ENCODE measurements around the gene ANKAR. TPM values are rescaled to one million over a fixed set of nuclear protein-coding genes. Genes with fewer than 3 reads are reported as not detected.

The ANKAR gene
- total RNA-seq, 1 experiment from 2014 or later, result 3.5 TPM

DNA sequence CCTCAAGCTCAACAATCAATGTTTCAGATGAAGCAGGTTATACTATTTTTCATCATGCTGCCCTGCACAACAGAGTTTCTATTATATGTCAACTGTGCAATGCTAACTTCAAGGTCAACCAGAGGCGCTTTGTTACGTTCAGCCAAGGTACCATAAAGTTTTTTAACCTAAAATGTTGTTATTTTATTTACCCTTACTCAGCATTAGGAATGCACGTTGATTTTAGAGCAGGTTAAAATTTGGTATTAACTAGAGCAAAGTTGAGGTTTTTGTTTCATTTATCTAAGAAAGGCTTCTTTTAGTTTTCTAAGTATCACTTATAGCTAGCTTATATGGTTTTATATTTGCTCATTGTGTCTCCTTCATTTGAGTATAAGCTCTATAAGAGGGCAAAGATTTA lies 21.8 kb downstream of the ANKAR start:
- POLR2A ChIA-PET (ENCODE audit: unreplicated experiment), result no interaction called here
- no TSS peak for BruUV-seq (replicated peaks)

DNA sequence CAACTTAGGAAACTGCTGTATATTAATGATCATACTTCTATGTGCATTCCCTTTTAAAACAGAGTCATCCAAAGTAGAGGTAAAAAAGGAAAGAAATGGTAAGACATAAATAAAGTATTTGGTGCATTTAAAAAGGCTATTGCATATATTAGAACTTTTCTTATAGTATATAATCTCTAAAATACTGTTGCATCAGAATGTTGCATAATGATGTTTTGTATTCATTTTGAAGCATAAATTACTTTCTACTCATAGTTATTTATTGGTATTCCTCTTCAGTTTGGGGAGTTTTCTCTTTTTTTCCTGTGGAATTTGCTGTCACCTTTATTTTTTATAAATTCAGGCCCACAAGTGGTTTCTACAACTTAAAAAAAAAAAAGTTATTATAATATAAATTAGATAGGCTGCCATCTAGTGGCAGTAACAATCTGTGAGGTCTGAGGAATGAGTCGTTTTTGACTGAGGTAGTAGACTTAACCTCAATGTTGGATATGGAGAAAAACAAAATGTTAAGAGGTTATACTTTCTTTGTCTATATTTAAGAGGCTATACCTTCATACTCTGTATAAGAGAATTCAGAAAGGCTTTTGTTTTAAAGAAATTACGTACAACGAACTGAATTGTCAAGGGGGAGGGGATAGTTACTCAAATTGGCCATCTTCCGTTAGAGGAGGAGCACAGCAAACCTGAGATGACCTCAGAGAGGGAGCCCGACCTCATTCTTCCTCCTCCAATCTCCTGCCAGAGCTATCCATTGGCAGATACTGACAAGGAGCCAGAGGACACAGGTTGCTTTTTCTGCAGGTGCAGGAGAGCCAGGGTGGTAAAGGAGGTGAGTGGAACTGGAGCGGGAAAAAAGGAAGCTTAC lies 23.8 kb downstream of the ANKAR start:
- Histone ChIP-seq H3K79me2 (ENCODE audit: low read length) (no peaks in the 10 kb centered on the region), H3K4me3 (ENCODE audit: low read length) (no peak overlapping the region), H3K27me3 (ENCODE audit: low read length) (no peaks in the 10 kb centered on the region), H3K9ac (ENCODE audit: low read length) (no peak overlapping the region), H3K4me1 (ENCODE audit: insufficient read depth, low read length) (no peaks in the 10 kb centered on the region), H3K9me2 (replicated peaks; ENCODE audit: low read length) (no peaks in the 10 kb centered on the region), H3K27ac (ENCODE audit: low read length) (no peak overlapping the region), H3F3A (ENCODE audit: low read length, unreplicated experiment) (no peaks in the 10 kb centered on the region), H3K4me2 (ENCODE audit: low read length) (peak overlapping the region; percentile 15; the same call in 1 of the 2 replicates), H3K36me3 (ENCODE audit: low read depth, low read length) (no peaks in the 10 kb centered on the region), H4K20me1 (ENCODE audit: low read length) (no peaks in the 10 kb centered on the region), H3K9me3 (ENCODE audit: low read length) (no peaks in the 10 kb centered on the region), H2AFZ (ENCODE audit: low read length) (peak overlapping the region; percentile 47; the same call in 1 of the 2 replicates)
- TF ChIP-seq EZH2phosphoT487 (IDR thresholded peaks at IDR 0.05; ENCODE audit: borderline replicate concordance, low read length) (no peak), EZH2 (IDR thresholded peaks at IDR 0.05; ENCODE audit: low read length, unreplicated experiment) (no peak)
- TF ChIP-seq, protein P1, sequence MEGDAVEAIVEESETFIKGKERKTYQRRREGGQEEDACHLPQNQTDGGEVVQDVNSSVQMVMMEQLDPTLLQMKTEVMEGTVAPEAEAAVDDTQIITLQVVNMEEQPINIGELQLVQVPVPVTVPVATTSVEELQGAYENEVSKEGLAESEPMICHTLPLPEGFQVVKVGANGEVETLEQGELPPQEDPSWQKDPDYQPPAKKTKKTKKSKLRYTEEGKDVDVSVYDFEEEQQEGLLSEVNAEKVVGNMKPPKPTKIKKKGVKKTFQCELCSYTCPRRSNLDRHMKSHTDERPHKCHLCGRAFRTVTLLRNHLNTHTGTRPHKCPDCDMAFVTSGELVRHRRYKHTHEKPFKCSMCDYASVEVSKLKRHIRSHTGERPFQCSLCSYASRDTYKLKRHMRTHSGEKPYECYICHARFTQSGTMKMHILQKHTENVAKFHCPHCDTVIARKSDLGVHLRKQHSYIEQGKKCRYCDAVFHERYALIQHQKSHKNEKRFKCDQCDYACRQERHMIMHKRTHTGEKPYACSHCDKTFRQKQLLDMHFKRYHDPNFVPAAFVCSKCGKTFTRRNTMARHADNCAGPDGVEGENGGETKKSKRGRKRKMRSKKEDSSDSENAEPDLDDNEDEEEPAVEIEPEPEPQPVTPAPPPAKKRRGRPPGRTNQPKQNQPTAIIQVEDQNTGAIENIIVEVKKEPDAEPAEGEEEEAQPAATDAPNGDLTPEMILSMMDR (conservative IDR thresholded peaks at IDR 0.05; ENCODE audit: low read depth, low read length), result peak; percentile 56
- DNase-seq (peak; percentile 68), ATAC-seq (peak; percentile 57; the same call in 1 of the 2 replicates)
- ChIA-PET POLR2A (ENCODE audit: unreplicated experiment) (no interaction called here), CTCF (interaction anchor here (1.0 kb wide), 1 partner anchor 38 kb away, joined by 5 read pairs; no protein-coding TSS in a partner anchor)
- no TSS peak for BruUV-seq (replicated peaks)
- intact Hi-C loops (cut with micrococcal nuclease), result loop anchor here (1.0 kb wide), 2 partner anchors 24 to 37 kb away; partner anchors contain the start of genes ANKAR and ASNSD1

More for the DNA sequence above, 21.8 kb downstream of the ANKAR start:
- TF ChIP-seq, protein P1 (conservative IDR thresholded peaks at IDR 0.05; ENCODE audit: low read depth, low read length), result no peak
- TF ChIP-seq EZH2phosphoT487 (IDR thresholded peaks at IDR 0.05; ENCODE audit: borderline replicate concordance, low read length) (no peak), EZH2 (IDR thresholded peaks at IDR 0.05; ENCODE audit: low read length, unreplicated experiment) (no peak)
- Histone ChIP-seq H3K4me2 (ENCODE audit: low read length) (no peak overlapping the region), H3K27me3 (ENCODE audit: low read length) (no peaks in the 10 kb centered on the region), H3F3A (ENCODE audit: low read length, unreplicated experiment) (no peaks in the 10 kb centered on the region), H3K27ac (ENCODE audit: low read length) (no peak overlapping the region), H3K9me2 (replicated peaks; ENCODE audit: low read length) (no peaks in the 10 kb centered on the region), H3K79me2 (ENCODE audit: low read length) (no peaks in the 10 kb centered on the region), H3K9ac (ENCODE audit: low read length) (no peak overlapping the region), H3K9me3 (ENCODE audit: low read length) (no peaks in the 10 kb centered on the region), H3K4me1 (ENCODE audit: insufficient read depth, low read length) (no peaks in the 10 kb centered on the region), H4K20me1 (ENCODE audit: low read length) (no peaks in the 10 kb centered on the region), H3K36me3 (ENCODE audit: low read depth, low read length) (no peaks in the 10 kb centered on the region), H3K4me3 (ENCODE audit: low read length) (no peak overlapping the region), H2AFZ (ENCODE audit: low read length) (no peak overlapping the region)
- ATAC-seq, result no peak
- CTCF ChIA-PET, result interaction anchor here (1.6 kb wide), 1 partner anchor 35 kb away, joined by 8 read pairs; the partner anchor contains the start of gene ASNSD1
- no peak for DNase-seq
- intact Hi-C loops (cut with micrococcal nuclease), result no loop called here

DNA sequence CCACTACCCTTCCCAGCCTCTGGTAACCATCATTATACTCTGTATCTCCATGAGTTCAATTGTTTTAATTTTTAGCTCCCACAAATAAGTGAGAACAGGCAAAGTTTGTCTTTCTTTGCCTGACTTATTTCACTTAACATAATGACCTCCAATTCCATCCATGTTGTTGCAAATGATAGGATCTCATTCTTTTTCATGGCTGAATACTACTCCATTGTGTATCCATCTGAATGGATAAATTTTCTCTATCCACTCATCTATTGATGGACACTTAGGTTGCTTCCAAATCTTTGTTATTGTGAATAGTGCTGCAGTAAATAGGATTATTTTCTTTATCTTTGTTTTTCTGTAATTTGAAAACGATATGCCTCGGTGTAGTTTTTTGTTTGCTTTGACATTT lies 26.2 kb downstream of the ANKAR start:
- H3F3A ChIP-seq (ENCODE audit: low read length, unreplicated experiment), result no peaks in the 10 kb centered on the region
- no peaks in the 10 kb centered on the region for H3K9me3 ChIP-seq (ENCODE audit: low read length)
- H3K4me3 ChIP-seq (ENCODE audit: low read length), result no peak overlapping the region
- POLR2A ChIA-PET (ENCODE audit: unreplicated experiment), result no interaction called here
- no peak for ATAC-seq
- H3K36me3 ChIP-seq (ENCODE audit: low read depth, low read length), result no peaks in the 10 kb centered on the region
- no peaks in the 10 kb centered on the region for H3K79me2 ChIP-seq (ENCODE audit: low read length)
- no peak overlapping the region for H3K9ac ChIP-seq (ENCODE audit: low read length)
- no peaks in the 10 kb centered on the region for H3K9me2 ChIP-seq (replicated peaks; ENCODE audit: low read length)
- no TSS peak for BruUV-seq (replicated peaks)
- CTCF ChIA-PET, result no interaction called here
- no peak for DNase-seq
- H3K4me1 ChIP-seq (ENCODE audit: insufficient read depth, low read length), result no peaks in the 10 kb centered on the region
- H3K4me2 ChIP-seq (ENCODE audit: low read length), result no peak overlapping the region
- no peak overlapping the region for H2AFZ ChIP-seq (ENCODE audit: low read length)
- no peak overlapping the region for H3K27ac ChIP-seq (ENCODE audit: low read length)
- intact Hi-C loops (cut with micrococcal nuclease), result no loop called here
- no peaks in the 10 kb centered on the region for H4K20me1 ChIP-seq (ENCODE audit: low read length)
- no peaks in the 10 kb centered on the region for H3K27me3 ChIP-seq (ENCODE audit: low read length)
- TF ChIP-seq EZH2 (IDR thresholded peaks at IDR 0.05; ENCODE audit: low read length, unreplicated experiment), result no peak
- TF ChIP-seq, protein P1 (conservative IDR thresholded peaks at IDR 0.05; ENCODE audit: low read depth, low read length), result no peak
- TF ChIP-seq EZH2phosphoT487 (IDR thresholded peaks at IDR 0.05; ENCODE audit: borderline replicate concordance, low read length), result no peak
